Activated B cell treated with CpG ODN at 0.5 μM for 24 hours (primary cell): ENCODE data around the gene POLR2F. TPM values are rescaled to one million over a fixed set of nuclear protein-coding genes. Genes with fewer than 3 reads are reported as not detected.
"Not testable (repeated sequence)": the region's sequence is repeated elsewhere in the genome, so short reads cannot be mapped to it uniquely, and the experiment has no call there.

ENCODE experiments used
- ATAC-seq: fragments of 200-7000 bp; cut with Tn5 transposase; one replicate; pipeline ENCODE4 v1.10.0; 2021; ENCODE audit warnings: low read depth, mild to moderate bottlenecking, moderate library complexity
- CTCF ChIA-PET: fragments of 350-600 bp; sonication (Branson Sonifier 250); formaldehyde crosslinking; loops from one replicate; lab custom pipeline; 2021; ENCODE audit warnings: antibody characterized with exemption; lab: Charles Lee
- POLR2A ChIA-PET: fragments of 350-600 bp; sonication (Branson Sonifier 250); formaldehyde crosslinking; loops from one replicate; lab custom pipeline; 2021; ENCODE audit warnings: antibody characterized with exemption; lab: Charles Lee
- DNase-seq: peaks from one replicate; pipeline ENCODE4 v3.0.0; 2022
- H3K27ac Mint-ChIP-seq: one replicate; pipeline ENCODE4 v1.8.0; 2020; ENCODE audit warnings: mixed read lengths
- H3K27me3 Mint-ChIP-seq: one replicate; pipeline ENCODE4 v1.8.0; 2021; ENCODE audit warnings: mixed read lengths
- H3K36me3 Mint-ChIP-seq: one replicate; pipeline ENCODE4 v1.8.0; 2021; ENCODE audit warnings: low read depth, mixed read lengths
- H3K4me1 Mint-ChIP-seq: one replicate; pipeline ENCODE4 v1.8.0; 2021; ENCODE audit warnings: mixed read lengths
- H3K4me3 Mint-ChIP-seq: one replicate; pipeline ENCODE4 v1.8.0; 2020; ENCODE audit warnings: mild to moderate bottlenecking, mixed read lengths
- H3K9me3 Mint-ChIP-seq: one replicate; pipeline ENCODE4 v1.8.0; 2020; ENCODE audit warnings: mixed read lengths
- intact Hi-C: fragments of 100-400 bp; cut with micrococcal nuclease; formaldehyde crosslinking; loops from one replicate; pipeline ENCODE4 v1.15.1; 2024
- total RNA-seq: library from RNA; stranded (reverse); gene quantifications from 2 replicates; pipeline ENCODE4 v1.2.3, GENCODE V29; 2022
- TF ChIP-seq, protein P1 (sequence below): fragments of 200-600 bp; IDR thresholded peaks from one replicate; pipeline ENCODE4 v1.8.0; 2022; ENCODE audit warnings: antibody characterized with exemption, mild to moderate bottlenecking

The POLR2F gene
- total RNA-seq, 1 donor from 2014 or later: 47.8 TPM

DNA sequence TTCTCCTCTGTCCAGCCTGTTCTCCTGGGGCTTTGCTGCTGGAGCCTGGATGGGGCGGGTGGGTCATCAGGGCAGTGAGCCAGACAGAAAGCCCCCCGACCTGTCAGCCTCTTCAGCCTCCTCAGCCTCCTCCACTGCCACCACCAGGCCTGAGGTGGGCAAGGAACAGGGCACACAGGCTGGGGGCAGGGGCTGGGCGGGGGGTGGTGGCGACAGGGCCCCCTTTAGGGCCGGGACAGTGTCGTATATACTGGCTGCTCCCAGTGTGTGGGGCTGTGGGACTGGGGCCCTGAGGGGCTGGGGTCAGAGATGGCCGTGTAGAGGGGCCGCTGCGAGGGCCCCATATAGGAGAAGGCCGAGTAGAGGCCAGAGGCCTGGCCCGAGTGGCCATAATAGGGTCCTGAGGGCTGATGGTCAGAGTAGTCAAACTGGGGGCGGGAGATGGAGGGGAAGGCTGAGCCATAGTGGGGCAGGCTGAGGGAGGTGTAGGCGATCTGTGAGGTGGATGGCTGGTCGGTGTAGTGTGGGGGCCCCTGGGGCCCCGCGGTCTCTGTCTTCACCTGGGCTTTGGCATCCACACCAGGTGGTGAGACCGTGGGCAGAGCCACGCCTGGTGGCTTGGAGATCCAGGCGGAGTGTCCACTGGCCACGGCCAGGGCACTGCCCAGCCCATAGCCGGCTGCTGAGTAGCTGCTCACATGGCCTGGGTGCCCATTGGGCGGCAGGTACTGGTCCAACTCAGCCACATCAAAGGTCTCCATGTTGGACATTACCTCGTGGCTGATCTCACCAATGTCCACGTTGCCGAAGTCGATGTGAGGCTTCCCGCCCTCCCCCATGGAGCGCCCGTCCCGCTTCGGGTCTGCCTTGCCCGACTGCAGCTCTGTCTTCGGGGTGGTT, 20.0 kb downstream of the POLR2F start:
- TF ChIP-seq, protein P1, sequence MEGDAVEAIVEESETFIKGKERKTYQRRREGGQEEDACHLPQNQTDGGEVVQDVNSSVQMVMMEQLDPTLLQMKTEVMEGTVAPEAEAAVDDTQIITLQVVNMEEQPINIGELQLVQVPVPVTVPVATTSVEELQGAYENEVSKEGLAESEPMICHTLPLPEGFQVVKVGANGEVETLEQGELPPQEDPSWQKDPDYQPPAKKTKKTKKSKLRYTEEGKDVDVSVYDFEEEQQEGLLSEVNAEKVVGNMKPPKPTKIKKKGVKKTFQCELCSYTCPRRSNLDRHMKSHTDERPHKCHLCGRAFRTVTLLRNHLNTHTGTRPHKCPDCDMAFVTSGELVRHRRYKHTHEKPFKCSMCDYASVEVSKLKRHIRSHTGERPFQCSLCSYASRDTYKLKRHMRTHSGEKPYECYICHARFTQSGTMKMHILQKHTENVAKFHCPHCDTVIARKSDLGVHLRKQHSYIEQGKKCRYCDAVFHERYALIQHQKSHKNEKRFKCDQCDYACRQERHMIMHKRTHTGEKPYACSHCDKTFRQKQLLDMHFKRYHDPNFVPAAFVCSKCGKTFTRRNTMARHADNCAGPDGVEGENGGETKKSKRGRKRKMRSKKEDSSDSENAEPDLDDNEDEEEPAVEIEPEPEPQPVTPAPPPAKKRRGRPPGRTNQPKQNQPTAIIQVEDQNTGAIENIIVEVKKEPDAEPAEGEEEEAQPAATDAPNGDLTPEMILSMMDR: no peak
- ATAC-seq (no peak), DNase-seq (no peak)
- ChIA-PET POLR2A (no interaction called here), CTCF (no interaction called here)
- H3K4me1 Mint-ChIP-seq: no peaks in the 10 kb centered on the region
- H3K36me3 Mint-ChIP-seq: peaks cover 42% of the 10 kb centered on the region
- no peak overlapping the region for H3K4me3 Mint-ChIP-seq
- H3K27ac Mint-ChIP-seq: no peak overlapping the region
- H3K9me3 Mint-ChIP-seq: no peaks in the 10 kb centered on the region
- intact Hi-C loops: no loop called here
- no peaks in the 10 kb centered on the region for H3K27me3 Mint-ChIP-seq

DNA sequence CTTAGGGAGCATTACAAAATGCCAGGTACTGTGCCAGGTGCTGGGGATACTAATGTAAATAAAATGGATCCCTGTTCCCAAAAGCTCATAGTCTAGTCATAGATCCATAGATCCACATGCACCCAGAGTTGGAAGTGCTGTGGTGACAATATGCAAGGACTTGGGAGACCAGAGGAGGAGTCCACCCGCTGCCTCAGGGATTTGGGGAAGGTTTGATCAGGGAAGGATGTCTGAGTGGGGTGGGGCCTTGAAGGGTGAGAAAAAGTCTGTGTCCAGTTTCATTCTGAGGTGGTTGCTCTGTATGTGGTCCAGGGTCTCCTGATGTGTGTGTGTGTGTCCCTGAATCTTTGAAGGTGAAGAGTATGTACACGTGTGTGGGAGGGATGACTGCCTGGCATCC, 21.7 kb downstream of the POLR2F start:
- Mint-ChIP-seq H3K9me3 (no peaks in the 10 kb centered on the region), H3K27me3 (no peaks in the 10 kb centered on the region), H3K4me1 (no peaks in the 10 kb centered on the region), H3K4me3 (no peak overlapping the region), H3K36me3 (peaks cover 30% of the 10 kb centered on the region), H3K27ac (no peak overlapping the region)
- ChIA-PET POLR2A (no interaction called here), CTCF (interaction anchor here (1.1 kb wide), 1 partner anchor 10 kb away, joined by 4 read pairs; no protein-coding TSS in a partner anchor)
- intact Hi-C loops: no loop called here
- ATAC-seq: no peak
- no peak for DNase-seq
- TF ChIP-seq, protein P1: no peak

DNA sequence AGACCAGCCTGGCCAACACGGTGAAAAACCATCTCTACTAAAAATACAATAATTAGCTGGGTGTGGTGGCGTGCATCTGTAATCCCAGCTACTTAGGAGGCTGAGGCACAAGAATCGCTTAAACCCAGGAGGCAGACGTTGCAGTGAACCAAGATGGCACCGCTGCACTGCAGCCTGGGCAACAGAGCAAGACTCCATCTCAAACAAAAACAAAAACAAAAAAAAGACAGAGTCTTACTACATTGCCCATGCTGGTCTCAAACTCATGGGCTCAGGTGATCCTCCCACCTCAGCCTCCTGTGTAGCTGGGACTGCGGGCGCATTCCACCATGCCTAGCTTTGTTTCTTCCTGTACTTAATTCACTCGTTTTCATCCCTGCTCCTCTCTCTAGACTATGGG, 22.5 kb downstream of the POLR2F start:
- H3K27me3 Mint-ChIP-seq, ATAC-seq, POLR2A ChIA-PET, intact Hi-C loops, H3K27ac Mint-ChIP-seq, H3K4me3 Mint-ChIP-seq, H3K4me1 Mint-ChIP-seq, DNase-seq, H3K9me3 Mint-ChIP-seq: not testable (repeated sequence)
- CTCF ChIA-PET: interaction anchor here (1.1 kb wide), 1 partner anchor 10 kb away, joined by 4 read pairs; no protein-coding TSS in a partner anchor
- H3K36me3 Mint-ChIP-seq: peaks cover 27% of the 10 kb centered on the region

DNA sequence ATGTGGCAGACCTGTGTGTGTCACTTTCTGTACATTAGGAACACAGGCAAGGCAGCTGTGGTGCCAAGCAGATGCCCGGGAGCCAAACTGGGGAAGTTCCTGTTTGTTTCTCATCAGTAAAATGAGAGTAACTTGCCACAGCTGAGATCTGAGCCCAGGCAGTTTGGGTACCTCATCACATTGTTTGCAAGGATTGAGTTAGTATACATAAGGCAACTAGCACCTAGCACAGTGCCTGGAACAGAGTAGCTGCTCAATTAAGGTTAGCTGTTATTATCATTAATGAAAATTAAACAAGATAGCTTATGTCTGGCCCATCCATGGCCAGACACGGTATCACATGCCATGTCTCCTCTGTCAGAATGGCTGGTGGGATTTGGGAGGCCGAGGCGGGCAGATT, 23.0 kb downstream of the POLR2F start:
- no peaks in the 10 kb centered on the region for H3K9me3 Mint-ChIP-seq
- ATAC-seq: no peak
- H3K27me3 Mint-ChIP-seq: no peaks in the 10 kb centered on the region
- ChIA-PET POLR2A (no interaction called here), CTCF (no interaction called here)
- intact Hi-C loops: no loop called here
- H3K4me1 Mint-ChIP-seq: no peaks in the 10 kb centered on the region
- TF ChIP-seq, protein P1: no peak
- no peak for DNase-seq
- H3K4me3 Mint-ChIP-seq: no peak overlapping the region
- H3K36me3 Mint-ChIP-seq: peaks cover 25% of the 10 kb centered on the region
- H3K27ac Mint-ChIP-seq: no peak overlapping the region

DNA sequence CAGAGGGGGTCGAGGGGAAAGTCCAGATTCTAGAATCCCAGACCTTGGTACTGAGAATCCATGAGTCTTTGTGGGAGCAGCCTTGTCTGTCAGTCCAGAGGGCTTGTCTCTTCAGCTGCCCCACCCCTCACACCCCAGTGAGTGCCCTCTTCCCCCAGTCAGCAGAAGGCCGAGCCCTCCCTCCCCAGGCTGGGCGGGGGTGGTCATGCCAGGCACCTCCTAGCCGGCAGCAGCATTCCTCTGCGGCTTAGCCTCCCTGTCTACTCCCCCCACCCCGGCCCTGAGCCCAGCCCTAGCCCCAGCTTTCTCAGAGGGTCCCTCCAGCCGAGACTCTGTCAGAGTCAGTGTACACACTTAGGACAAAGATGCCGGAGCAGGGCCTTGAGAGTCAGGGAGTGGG, 26.3 kb downstream of the POLR2F start:
- ChIA-PET CTCF (no interaction called here), POLR2A (no interaction called here)
- Mint-ChIP-seq H3K27ac (no peak overlapping the region), H3K36me3 (peaks cover 13% of the 10 kb centered on the region), H3K4me1 (no peaks in the 10 kb centered on the region), H3K4me3 (no peak overlapping the region), H3K27me3 (no peaks in the 10 kb centered on the region), H3K9me3 (no peaks in the 10 kb centered on the region)
- DNase-seq (no peak), ATAC-seq (no peak)
- intact Hi-C loops: no loop called here
- TF ChIP-seq, protein P1: no peak
